ENCODE data around the gene RO60. TPM values are rescaled to one million over a fixed set of nuclear protein-coding genes. Genes with fewer than 3 reads are reported as not detected.

RO60 gene
- total RNA-seq, 1 donor from 2014 or later: 62.4 TPM

GRCh38 chr1:193108471-193108870 is 49.1 kb downstream of the RO60 start:
- DNase-seq (ENCODE audit: low spot score): no peak

Other genes starting within 250 kb of the RO60 start
- 34.6 TPM for gene UCHL5, start 252 bp upstream of the RO60 start, total RNA-seq
- gene GLRX2, start 45.8 kb downstream of the RO60 start, total RNA-seq: 16.2 TPM
- gene CDC73, start 62.4 kb downstream of the RO60 start, total RNA-seq: 62.1 TPM
- 2.3 TPM for gene B3GALT2, start 127.0 kb downstream of the RO60 start, total RNA-seq

Measured in ureter (tissue), 1 donor.